NCI-H2081 treated with DMSO at 0.1 percent for 48 hours (cell line): ENCODE results near the gene IFIT1B.
"Not testable (repeated sequence)": the region's sequence is repeated elsewhere in the genome, so short reads cannot be mapped to it uniquely, and the experiment has no call there.

ENCODE experiments used
- DNase-seq: peaks from one replicate; lab custom pipeline; 2025; lab: John Stamatoyannopoulos, UW

Gene IFIT1B

DNA sequence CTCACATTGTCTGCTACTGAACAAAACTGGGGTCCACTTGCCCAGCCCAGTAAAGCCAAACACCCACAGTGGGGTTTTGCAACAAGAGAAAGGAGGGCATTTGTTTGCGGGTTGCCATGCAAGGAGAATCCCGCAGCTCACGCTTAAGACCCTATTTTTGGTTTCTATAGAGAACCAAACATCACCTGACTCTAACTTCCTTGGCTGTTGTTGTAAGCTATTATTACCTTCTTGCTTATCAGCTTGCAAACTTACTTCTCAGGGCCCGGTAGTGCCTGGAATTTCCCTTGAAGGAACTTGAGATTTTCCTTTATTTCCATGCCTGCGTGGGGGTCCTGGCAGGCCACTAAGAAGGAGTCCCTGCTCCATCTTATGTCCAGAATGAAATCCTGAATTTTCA is 29.4 kb upstream of the IFIT1B start:
- no peak for DNase-seq

DNA sequence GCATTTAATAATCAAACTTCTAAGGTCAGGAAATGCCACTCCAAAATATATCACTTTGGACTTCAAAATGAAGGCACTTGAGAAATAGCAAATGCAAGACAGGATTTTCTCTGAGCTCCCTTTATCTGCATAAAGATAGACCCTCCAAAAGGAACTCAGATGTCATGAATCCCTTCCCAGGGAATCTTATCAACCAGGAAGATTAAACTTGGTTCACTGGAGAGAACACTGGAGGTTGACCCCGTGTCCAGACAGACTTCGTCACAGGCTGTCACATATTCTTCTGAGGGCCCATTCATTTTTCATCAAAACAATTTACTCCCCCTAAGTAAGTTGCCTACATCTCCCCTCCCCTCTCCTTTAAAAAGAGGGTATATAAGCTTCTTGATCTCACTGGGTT is 28.9 kb upstream of the IFIT1B start:
- no peak for DNase-seq

- DNase-seq, result not testable (repeated sequence)
Observed at GRCh38 chr10:89350631-89351315, 27.1 kb upstream of the IFIT1B start.

- DNase-seq, result no peak
Observed at GRCh38 chr10:89351412-89351779, 26.5 kb upstream of the IFIT1B start.

DNA sequence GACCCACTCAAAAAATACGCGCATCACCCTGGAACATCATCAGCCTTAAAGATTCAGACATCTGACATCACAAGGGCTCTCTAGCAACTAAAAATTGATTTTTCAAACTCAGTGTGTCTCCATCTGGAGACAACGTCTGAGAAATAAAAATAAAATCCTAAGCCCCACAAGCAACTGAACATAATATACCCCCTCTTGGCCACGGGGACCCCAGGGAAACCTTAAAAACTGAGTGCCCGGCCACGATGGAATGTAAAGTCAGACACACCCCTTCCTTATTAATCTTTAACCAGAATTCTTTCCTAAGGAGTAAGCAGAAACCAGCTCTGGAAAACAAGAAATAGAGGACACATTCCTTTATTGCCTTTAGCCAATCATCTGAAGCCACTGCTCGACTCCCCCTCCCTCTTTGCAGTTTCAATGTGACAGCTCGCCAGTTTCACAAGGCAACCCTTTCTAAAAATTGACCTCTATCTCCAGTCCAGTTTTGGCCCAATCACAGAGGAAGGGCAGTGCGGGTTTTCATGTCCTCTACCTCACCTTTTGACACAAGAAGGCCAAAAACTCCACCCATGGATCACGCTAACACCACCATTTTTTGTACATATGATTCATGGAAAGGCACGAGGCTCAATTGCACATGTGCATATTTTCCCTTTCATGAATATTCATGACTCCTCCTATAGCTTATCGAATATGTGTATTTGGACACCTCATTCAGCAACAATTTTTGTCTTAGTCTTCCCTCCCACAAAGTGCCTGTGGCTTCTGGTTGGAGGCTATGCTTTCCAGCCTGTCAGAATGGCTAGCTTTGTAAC is 25.9 kb upstream of the IFIT1B start:
- no peak for DNase-seq

DNA sequence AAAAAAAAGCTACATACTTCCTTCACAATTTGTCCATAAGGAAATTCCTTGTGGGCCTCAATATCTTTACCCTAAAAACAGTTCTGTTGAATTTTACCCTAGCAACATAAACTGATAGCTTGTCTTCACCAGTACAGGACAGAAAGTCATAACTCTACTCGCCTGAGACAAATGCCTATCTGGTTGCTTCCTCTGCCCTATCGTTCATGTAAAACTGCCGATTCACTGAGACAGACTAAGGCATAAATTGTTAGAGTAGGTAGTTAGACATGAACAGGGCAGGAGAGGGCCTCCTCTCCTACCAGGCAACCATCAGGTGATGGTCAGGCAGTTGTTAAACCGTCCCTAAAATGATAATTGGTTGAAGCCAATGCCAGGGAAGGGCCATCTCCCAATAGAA is 25.1 kb upstream of the IFIT1B start:
- no peak for DNase-seq

DNA sequence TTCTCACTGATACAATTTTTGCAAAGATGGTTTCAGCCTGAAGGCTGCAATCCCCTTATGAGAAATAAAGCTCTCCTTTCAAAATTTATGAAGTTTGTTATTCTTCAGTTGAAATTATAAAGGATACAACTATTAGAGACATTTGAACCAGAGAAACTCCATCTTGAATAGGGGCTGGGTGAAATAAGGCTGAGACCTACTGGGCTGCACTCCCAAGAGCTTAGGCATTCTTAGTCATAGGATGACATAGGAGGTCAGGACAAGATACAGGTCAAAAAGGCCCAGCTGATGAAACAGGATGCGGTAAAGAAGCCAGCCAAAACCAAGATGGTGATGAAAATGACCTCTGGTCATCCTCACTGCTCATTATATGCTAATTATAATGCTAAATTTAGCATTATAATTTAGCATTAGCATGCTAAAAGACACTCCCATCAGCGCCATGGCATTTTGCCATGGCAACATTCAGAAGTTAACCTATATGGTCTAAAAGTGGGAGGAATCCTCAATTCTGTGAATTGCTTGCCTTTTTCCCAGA is 22.4 kb upstream of the IFIT1B start:
- DNase-seq, result no peak

- no peak for DNase-seq
Observed at GRCh38 chr10:89357096-89357495, 20.8 kb upstream of the IFIT1B start.

DNA sequence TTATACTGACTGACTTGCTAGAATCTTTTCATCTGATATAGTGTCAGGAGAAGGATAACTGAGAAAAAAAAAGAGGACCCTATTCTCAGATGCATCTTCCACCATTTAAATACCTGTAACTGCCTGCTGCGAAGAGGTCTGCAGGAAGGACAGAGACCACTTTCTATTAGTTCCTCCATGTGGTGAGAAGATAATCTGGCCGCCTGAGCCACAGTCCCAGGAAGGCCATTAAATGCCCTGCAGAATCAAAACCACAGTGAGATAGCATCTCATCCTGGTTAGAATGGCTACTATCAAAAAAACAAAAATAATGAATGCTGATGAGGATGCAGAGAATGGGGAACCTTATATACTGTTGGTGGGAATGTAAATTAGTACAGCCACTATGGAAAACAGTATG is 19.9 kb upstream of the IFIT1B start:
- no peak for DNase-seq

DNA sequence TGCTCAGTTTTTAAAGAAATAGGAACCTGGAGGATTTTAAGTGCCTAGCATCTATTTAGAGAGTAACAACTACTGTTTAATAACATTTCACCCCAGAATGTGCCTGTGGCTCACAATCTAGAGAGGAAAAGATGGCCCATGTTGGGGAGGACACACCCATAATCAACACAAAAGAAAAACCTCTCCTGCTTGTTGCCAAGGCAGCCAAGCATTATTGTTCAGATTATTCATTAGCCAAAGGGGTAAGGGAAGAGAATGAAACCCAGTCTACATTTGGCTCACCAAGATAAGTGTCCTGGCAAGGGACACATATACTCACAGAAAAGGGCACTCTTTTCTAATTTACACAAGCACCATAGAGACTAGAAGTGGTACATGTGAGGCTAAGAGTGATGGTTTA is 17.7 kb upstream of the IFIT1B start:
- no peak for DNase-seq

DNA sequence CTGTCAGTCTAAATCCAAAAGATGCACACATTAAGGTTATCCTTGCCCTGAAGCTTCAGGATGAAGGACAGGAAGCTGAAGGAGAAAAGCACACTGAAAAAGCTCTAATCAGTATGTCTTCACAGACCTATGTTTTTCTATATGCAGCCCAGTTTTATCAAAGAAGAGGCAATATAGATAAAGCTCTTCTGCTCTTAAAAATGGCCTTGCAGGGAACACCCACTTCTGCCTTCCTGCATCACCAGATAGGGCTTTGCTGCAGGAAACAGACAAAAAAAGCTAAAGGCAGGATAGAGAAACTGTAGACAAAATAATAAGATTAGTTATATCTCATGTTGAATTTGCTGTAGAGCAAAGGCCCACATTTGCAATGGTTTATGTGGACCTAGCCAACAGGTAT is 14.9 kb upstream of the IFIT1B start:
- DNase-seq, result no peak

DNA sequence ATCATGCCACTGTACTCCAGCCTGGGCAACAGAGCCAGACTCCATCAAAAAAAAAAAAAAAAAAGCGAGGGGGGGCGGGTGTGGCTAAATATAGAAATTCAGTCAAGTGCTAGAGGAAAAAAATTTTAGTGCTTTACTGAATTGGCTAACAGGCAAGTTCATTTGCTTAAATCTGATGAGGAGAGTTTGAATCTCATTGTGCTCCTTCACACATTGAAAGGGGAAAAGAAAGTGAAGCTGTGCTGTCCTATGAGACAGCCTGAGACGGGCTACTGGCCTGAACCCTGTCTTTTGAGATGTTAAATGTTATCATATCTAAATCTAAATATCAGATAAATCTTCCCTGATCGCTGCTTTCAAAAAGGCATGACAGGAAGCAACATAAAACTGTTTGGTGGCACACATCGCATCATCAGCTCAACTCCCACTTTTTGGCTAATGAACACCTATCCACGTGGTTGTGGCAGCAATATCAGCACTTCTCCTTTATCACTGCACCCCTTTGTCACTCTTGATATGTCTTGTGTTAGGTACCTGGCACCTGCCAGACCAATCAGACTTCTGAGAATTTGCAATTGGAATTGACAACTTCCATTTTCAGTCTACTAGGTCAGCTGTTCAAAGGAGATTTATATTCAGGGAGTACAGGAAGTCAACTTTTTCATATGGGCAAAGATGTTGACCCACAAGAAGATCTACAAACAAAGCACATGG is 14.0 kb upstream of the IFIT1B start:
- no peak for DNase-seq

DNA sequence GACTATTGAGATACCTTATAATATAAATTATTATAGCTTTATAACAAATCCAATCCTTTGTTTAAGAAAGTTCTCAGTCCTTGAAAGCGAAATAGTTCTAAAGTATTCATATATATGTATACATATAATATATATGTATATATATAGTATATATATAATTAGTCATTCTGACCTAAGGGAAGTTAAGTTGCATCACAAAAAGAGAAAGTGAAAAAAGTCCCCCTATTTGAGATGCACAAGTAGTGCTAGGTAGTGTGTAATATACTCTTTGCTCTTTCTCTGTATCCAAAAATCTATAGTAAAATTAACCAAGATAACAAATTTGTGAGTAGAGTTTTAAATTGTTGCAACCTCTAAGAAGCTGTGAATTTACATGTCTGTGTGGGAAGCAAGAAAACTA is 13.3 kb upstream of the IFIT1B start:
- no peak for DNase-seq

- no peak for DNase-seq
Observed at GRCh38 chr10:89367529-89367928, 10.3 kb upstream of the IFIT1B start.

- no peak for DNase-seq
Observed at GRCh38 chr10:89368129-89368528, 9.7 kb upstream of the IFIT1B start.

- no peak for DNase-seq
Observed at GRCh38 chr10:89369156-89370105, 8.4 kb upstream of the IFIT1B start.

DNA sequence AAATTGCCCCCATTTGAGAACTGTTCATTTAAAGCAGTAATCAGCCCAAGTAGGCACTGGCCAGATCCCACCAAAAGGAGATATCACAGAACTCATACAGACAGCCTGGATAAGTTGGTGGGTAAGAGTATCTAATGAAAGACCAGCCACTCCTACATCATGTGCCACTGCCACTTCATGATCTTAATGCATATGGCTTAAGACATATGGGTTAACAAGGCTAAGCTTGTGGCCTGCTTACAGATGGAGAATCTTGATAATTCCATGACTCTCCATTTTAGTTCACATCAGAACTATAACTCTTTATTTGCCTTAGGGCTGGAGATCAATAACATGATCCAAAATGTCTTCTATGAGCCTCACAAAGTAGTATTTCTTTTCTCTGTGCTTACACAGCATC is 6.8 kb upstream of the IFIT1B start:
- DNase-seq, result no peak

- no peak for DNase-seq
Observed at GRCh38 chr10:89371987-89372386, 5.9 kb upstream of the IFIT1B start.

GRCh38 chr10:89373916-89374711 is 3.7 kb upstream of the IFIT1B start:
- no peak for DNase-seq

GRCh38 chr10:89374713-89375141 is 3.1 kb upstream of the IFIT1B start:
- DNase-seq, result no peak

DNA sequence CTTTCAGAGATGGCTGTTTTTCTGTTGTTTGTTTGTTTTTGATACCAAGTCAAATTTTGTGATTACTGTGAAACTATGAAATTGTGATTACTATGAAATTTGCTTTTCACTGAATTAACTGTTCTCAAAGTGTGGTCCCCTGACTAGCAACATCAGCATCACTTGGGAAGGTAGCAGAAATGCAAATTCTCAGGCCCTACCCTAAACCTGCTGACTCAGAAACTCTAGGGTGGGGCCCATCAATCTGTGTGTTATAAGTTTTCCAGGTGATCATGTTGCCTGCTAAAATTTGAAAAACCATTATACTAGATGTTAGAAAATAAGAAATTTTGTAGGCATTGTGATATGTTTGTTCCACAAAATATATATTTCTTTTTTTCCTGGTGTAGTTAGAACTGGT is 1.2 kb downstream of the IFIT1B start:
- DNase-seq, result no peak
